Spleen (tissue), 7 donors: ENCODE measurements around the gene CTXND1.

Experiments
- CTCF ChIP-seq, 11 experiments: fragments of 200-600 bp in 7 of 11; fragments of 450-650 bp in 4 of 11; sonication (generic) in 4 of 11; IDR thresholded peaks in 8 of 11; conservative IDR thresholded peaks in 3 of 11; 1 replicate in 7 of 11; 2 replicates in 4 of 11; pipeline versions ENCODE4 v1.4.0 to v1.8.0; 2016 to 2021; ENCODE audit warnings: antibody characterized with exemption in 11 of 11, inconsistent platforms in 4 of 11, mild to moderate bottlenecking in 1 of 11
- POLR2A ChIP-seq, 3 donors: fragments of 450-650 bp; IDR thresholded peaks; one replicate each; pipeline ENCODE4 v1.5.1; 2017; ENCODE audit warnings: antibody characterized with exemption in 3 of 3, mild to moderate bottlenecking in 1 of 3
- POLR2AphosphoS5 ChIP-seq, 3 donors: sonication (generic); formaldehyde crosslinking; IDR thresholded peaks; one replicate each; pipeline ENCODE4 v1.5.1; 2017; ENCODE audit warnings: antibody characterized with exemption in 3 of 3
- donor health status: DM: no; HTN: no; CAD: no; lungs with moderate emphysema.
- donor health status: DM: no; HTN: no; CAD: no.
- donor health status: DM: no; HTN: no; CAD: no.

- TF ChIP-seq POLR2AphosphoS5 (IDR thresholded peaks at IDR 0.05): no peak
- TF ChIP-seq CTCF (IDR thresholded peaks at IDR 0.05 in 8 of 11, conservative IDR thresholded peaks at IDR 0.05 in 3 of 11): no peak
- TF ChIP-seq POLR2A (IDR thresholded peaks at IDR 0.05): no peak
These were observed 63.8 kb downstream of the CTXND1 start for GRCh38 chr15:80188251-80188650.
